ENCODE data around the gene BAG3.
A peak's percentile ranks its signal among the peaks of the same experiment; 100 is the strongest.
"Not testable (repeated sequence)": the region's sequence is repeated elsewhere in the genome, so short reads cannot be mapped to it uniquely, and the experiment has no call there.

Gene BAG3

GRCh38 chr10:119640875-119641526, 10.2 kb upstream of the BAG3 start:
- DNase-seq, result no peak

GRCh38 chr10:119642556-119643111, 8.5 kb upstream of the BAG3 start:
- no peak for DNase-seq

DNA sequence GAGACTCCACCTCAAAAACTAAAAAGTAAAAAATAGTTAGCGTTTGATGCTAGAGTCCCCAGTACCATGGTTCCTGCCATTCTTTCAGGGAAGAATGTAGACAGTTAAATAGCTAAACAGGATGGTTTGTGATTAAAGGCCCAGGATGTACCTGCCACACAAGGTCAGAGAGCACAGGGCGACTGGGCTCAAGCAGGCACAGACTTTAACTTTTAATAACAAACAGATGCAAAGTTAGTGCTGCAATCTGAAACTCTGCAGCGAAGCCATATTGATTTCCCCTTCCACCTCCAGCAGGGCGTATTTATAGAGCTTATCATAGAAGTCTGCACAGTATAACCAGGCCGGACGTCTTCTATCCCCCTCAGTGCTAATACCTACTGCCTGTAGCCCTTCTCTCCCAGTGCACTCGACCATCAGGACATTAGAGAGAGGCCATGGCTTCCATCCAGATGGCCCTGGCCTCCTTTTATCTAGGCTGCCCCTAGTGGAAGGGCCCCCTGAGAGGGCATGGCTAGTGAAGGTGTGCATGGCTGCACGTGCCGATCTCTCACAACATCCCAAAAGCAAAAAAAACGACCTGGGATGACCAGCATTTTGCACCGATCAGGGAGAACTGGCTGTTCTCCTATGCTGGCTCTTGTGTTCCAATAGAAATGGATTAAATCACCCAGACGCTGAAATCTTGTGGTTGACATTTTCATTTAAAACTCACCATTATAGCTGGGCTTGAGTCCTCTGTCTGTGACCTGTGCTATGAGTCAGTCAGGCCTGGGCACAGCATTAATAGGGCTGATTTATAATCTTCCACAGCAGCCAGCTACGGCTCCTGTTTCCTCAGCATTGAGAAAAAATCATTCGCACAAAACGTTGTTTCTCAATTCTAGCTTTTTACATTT, 7.6 kb upstream of the BAG3 start:
- no peak for DNase-seq

DNA sequence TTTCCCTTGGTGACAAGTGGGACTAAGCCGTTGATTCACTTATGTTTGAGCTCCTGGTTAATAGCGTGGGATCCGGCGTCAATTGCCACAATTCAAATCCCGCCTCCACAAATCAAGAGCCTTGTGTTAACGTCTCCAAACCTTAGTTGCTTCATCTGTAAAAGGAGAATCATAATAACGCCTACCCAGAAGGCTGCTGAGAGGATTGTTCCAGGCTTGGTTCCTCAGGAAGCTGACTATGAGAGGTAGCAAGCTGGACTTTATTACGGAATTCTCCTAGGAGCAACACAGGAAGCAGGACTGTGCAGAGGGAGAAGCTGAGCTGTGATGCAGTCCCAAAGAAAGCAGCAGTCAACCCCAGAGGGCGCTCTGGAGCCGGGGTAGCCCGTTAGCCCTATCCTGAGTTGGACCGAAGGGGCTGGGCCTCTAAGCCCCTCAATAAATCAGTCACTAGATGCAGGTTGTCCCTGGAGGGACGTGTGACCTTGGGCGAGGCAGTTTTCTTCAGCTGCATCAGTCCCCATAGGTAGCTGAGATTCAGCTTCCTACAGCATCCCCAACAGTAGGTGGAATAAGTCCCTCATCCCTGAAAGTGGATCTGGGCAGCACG, 6.9 kb upstream of the BAG3 start:
- DNase-seq, result no peak

DNA sequence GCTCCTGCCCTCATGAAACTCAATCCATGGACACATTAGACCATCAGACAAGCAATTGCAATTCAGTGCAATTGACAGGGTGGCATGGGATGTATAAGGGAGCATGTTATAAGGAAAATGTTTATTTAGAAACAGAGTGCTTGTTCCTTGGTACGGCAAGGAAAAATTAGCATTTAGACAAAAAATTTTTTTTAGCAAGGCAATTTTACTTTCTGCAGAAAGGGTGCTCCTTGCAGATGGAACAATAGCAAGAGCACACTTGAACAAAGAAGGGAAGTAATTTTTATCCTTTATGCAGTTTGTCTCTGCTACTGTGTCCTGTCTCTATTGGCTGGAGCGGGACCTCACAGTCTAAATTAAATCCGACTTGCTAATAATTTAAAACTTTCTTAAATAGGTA, 6.2 kb upstream of the BAG3 start:
- no peak for DNase-seq

- no peak for DNase-seq
Observed at GRCh38 chr10:119650062-119650461, 1.1 kb upstream of the BAG3 start.

DNA sequence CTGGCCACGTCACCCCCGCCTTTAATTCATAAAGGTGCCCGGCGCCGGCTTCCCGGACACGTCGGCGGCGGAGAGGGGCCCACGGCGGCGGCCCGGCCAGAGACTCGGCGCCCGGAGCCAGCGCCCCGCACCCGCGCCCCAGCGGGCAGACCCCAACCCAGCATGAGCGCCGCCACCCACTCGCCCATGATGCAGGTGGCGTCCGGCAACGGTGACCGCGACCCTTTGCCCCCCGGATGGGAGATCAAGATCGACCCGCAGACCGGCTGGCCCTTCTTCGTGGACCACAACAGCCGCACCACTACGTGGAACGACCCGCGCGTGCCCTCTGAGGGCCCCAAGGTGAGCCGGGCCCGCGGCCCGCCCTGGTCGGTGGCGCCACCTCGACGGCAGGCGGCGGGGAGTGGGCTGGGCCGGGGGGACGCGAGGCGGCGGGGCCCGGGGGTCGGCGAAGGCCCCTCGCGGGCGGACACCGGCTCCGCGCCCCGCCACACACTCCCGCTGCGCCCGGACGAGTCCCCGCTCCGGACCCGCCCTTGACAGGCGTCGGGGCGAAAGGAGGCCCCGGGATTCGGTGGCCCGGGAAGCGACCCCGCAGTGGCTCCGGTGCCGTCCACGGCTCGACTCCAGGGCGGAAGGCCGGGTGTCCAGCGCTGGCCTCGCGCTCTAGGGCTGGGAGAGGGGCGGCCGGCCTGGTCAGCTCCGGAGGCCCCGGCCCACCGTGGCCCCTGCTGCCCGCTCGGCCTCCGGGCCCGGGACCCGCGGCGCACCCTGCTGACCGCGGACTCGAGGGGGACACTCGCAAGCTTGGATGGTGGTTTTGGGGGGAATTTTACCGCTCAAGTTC, 557 bp downstream of the BAG3 start:
- DNase-seq, result peak; percentile 54

- no peak for DNase-seq
Observed at GRCh38 chr10:119652361-119652730, 1.2 kb downstream of the BAG3 start.

GRCh38 chr10:119653209-119653608, 2.0 kb downstream of the BAG3 start:
- DNase-seq, result no peak

GRCh38 chr10:119653916-119654315, 2.7 kb downstream of the BAG3 start:
- DNase-seq, result no peak

DNA sequence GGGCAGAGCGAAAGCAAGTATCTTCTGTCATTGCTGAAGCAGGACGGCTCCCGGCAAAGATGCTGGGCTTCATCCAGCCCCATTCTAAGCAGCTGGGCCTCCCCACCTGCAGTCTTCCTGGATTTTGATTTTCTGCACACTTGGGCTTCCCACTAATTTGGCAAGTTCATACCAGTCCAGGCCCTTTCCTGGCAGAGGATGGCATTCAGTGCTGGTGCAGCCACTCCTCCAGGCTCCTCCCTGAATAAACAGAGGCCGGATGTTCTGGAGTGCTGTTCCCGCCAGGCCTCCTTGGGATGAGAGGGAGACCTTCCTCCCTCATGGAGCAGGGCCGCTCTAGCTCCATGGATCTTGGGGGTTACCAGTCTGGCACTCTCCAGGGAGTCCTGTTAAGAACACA, 3.4 kb downstream of the BAG3 start:
- no peak for DNase-seq

GRCh38 chr10:119655566-119656001, 4.4 kb downstream of the BAG3 start:
- no peak for DNase-seq

DNA sequence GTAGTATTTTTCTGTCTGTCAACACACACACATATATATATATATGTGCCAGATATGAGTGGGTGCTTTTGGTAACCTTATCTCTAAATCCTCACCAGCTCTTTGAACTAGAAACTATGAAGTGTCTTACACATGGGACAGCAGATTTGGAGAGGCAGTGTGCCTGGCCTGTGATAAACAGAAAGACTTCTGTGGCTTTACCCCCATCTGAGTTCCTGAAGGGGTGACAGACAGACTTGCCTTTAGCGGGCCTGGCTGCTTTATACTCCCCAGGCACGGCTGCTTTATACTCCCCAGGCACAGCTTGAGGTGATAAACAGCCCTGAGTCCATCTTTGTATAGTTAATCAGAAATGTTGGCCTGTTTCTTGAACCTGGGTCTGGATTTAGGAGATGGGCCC, 5.6 kb downstream of the BAG3 start:
- DNase-seq, result no peak

GRCh38 chr10:119657725-119658124, 6.5 kb downstream of the BAG3 start:
- no peak for DNase-seq

DNA sequence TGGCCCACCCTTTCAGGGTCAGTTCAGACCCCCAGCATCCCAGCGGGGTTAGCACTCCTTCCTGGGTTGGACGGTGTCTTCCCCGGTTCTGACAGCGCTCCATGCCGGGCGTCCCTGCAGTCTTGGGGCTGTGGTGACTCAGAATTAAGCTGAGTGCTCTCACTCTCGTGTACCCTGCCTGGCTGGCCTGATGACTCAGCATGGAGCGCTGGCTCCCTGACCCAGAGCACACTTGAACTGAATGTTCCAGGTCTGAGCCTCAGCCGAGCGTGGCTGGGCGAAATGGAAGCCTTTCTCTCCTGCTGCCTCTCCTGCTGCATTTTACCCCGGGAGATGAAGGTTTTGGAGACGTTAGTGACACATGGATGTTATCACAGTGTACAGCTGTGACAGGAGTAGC, 7.1 kb downstream of the BAG3 start:
- DNase-seq, result no peak

DNA sequence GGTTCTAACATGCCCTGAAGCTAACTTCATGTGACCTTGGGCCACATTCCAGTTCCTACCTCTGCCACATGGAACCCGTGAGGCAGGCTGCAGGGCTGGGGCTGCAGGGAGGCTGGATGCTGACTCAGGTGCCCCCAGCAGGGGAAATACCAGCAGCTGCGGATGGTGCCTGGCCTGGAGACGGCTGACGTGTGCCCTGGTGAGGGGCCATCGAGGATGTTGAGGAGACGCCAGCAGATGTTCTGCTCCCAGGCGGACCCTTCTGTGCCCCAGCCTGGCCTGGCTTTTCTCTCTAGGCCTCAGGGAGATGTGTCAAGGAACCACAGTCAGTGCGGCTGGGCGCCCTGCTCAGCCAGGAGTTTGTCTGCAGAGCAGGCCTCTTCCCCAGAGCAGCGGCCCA, 8.8 kb downstream of the BAG3 start:
- no peak for DNase-seq

GRCh38 chr10:119662076-119662605, 11.0 kb downstream of the BAG3 start:
- not testable (repeated sequence) for DNase-seq

DNA sequence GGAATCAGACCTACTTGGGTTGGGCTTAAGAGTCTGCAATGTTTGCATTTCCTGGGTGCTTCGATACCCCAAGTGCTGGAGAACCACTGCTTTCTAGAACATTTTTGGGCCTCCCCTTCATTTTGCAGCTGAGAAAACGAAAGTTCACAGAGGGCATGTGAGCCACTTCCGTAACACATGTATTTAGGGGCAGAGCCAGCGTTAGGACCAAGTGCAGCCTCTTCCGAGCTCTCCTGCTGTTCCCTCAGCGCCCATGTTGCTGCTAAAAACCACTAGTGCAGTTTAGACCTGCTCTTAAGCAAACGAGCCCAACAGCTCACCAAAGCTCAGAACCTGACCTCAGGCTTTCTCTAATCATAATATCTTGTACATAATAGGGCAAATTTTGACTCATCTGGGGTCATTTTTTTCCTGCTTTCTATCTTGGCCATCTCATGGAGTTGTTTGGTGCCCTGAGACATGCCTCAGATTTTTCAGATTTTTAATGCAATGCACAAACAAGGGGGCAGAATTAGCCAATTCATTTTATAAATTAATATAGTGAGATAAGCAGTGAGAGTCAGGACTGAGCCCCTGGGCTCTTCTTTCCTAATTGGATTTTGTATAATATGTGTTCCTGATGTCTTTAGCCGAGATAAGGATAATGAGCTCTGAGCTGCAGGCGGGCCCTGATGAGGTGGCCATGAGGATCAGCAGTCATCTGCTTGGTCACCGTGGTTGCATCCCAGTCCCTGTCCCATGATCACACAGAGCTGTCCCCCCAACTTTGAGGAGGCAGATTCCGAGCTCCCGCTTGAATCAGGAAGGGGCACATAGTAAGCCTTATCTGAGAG, 12.9 kb downstream of the BAG3 start:
- DNase-seq, result no peak

DNA sequence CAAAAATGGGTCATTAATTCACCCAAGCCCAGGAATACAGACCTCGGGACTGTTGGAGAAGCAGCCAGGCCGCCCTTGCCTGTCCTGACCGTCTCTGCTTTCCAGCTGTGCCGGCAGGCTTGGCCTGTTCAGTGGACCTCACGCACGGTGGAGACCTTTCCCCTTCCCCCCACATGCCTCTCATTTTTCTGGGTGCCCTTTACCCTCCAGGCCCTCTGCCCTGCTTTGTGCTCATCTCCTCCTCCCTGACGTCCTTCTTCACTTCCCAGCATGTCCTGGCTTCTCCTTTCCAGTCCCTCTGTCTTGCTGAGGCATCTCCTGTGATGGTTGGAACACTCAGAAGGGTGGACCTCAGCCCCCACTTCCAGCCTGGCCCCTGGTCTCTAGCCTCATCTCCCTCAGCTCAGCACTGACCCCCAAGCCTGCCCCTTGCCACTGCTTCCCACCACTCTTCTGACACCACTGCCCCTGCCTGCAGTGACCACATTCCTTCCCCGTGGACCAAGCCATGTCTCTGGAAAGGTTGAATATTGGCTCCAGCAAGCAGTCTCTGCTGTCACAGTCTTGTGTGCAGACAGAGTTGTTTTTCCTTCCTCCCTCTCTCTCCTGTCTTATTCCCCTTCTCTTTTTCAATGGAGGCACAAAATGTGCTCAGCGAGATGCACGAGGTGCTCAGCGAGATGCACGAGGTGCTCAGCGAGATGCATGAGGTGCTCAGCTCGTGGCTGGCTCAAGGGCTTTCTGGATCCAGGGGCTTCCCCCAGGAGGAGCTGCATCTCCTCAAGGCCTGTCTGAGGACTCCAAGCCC, 14.9 kb downstream of the BAG3 start:
- DNase-seq, result no peak

DNA sequence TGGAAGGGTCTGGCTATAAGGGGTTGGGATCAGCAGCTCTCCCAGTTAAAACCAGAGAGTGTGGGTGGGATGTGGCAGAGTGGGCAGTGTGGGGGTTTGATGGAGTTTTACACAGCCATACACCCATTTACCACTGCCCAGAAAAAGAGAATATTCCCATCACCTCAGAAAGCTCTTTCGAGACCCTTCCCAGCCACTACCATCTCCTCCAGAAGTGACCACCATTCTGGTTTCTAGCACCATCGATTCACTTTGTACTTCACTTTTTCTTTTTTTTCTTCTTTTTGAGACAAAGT, 15.5 kb downstream of the BAG3 start:
- DNase-seq, result no peak
